Activated CD4-positive, alpha-beta T cell treated with anti-CD3 and anti-CD28 coated beads, Interleukin-2, amount 10 ng/mL, durations not matched to agents 7 days and 5 days (primary cell): ENCODE data around the gene ADCK1. TPM values are rescaled to one million over a fixed set of nuclear protein-coding genes. Genes with fewer than 3 reads are reported as not detected.

Experiments
- CTCF ChIA-PET: fragments of 350-600 bp; sonication (Branson Sonifier 250); formaldehyde crosslinking; loops from one replicate; lab custom pipeline; 2021; ENCODE audit warnings: antibody characterized with exemption; lab: Charles Lee
- POLR2A ChIA-PET: fragments of 350-600 bp; sonication (Branson Sonifier 250); formaldehyde crosslinking; loops from one replicate; lab custom pipeline; 2021; ENCODE audit warnings: antibody characterized with exemption; lab: Charles Lee
- DNase-seq: peaks from one replicate; pipeline ENCODE4 v3.0.0-alpha.2; 2020
- H3K27ac Mint-ChIP-seq: one replicate; pipeline ENCODE4 v1.8.0; 2021; ENCODE audit warnings: mild to moderate bottlenecking, moderate library complexity, mixed read lengths
- H3K27me3 Mint-ChIP-seq: one replicate; pipeline ENCODE4 v1.8.0; 2021; ENCODE audit warnings: mixed read lengths
- H3K36me3 Mint-ChIP-seq: one replicate; pipeline ENCODE4 v1.8.0; 2021; ENCODE audit warnings: low read depth, mixed read lengths
- H3K4me1 Mint-ChIP-seq: one replicate; pipeline ENCODE4 v1.8.0; 2021; ENCODE audit warnings: mixed read lengths
- H3K4me3 Mint-ChIP-seq: one replicate; pipeline ENCODE4 v1.8.0; 2021; ENCODE audit warnings: mild to moderate bottlenecking, moderate library complexity, mixed read lengths
- H3K9me3 Mint-ChIP-seq: one replicate; pipeline ENCODE4 v1.8.0; 2021; ENCODE audit warnings: mixed read lengths
- total RNA-seq, 2 experiments: library from RNA; stranded (reverse); gene quantifications; one replicate each; pipeline ENCODE4 v1.2.3, GENCODE V29; 2021

ADCK1 gene
- total RNA-seq, 2 experiments from 2014 or later, result 6.7 to 7.7 TPM

DNA sequence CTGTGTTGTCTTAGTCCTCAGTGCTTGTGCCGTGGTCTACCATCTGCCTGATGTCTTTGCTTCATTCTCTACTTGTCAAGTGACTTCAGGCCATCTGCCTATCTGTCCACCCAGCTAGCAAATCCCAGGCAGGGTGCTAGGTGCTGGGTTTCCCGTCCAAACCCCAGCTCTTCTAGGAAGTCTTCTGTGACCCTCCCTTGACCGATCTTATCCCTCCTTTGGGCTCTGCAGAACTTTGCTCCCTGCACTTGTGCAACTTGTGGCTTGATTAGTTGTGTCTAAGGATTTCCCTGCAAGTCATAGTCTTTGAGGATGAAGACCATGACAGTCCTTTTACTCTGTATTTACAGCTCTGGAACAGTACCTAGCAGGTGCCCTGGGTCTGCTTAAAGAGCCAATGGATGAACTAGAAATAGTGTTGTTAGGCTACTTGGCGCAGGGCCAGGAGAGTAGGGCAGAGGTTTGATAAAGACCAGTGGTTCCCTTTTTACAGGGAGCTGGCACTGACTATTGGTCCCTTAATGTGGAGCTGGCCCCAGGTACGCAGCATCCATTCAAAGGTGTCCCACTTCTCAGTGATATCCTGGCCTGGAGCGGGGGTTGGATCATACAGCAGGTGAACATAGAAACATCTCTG lies 60.1 kb downstream of the ADCK1 start:
- no peak for DNase-seq
- Mint-ChIP-seq H3K9me3 (no peaks in the 10 kb centered on the region), H3K27ac (no peak overlapping the region), H3K36me3 (no peaks in the 10 kb centered on the region), H3K4me1 (peaks cover 2% of the 10 kb centered on the region), H3K4me3 (no peak overlapping the region), H3K27me3 (no peaks in the 10 kb centered on the region)
- POLR2A ChIA-PET, result no interaction called here
- CTCF ChIA-PET, result interaction anchor here (0.6 kb wide), 1 partner anchor 485 kb away, joined by 3 read pairs; no protein-coding TSS in a partner anchor

DNA sequence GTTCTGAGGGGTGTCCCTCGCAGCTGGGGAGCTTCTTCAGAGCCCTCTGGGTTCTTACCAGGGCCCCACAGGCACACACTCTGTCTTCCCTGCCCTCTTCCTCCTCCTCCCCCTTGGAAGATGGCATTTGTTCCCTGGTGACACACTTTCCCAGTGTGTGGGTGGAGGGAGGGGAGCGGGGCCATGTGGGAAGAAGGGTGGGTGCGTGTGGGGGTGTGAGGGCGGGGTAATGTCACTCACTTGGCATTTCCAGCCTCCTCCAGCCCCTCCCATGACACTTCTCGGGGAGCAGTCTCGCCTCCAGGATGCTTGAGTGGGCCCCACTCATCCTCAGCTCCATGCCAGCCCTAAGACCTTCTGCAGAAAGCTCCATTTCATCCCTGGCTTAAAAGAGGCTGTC lies 61.3 kb downstream of the ADCK1 start:
- DNase-seq, result no peak
- Mint-ChIP-seq H3K4me1 (peaks cover 2% of the 10 kb centered on the region), H3K4me3 (no peak overlapping the region), H3K27me3 (no peaks in the 10 kb centered on the region), H3K9me3 (no peaks in the 10 kb centered on the region), H3K27ac (peak overlapping the region; percentile 14), H3K36me3 (no peaks in the 10 kb centered on the region)
- CTCF ChIA-PET, result interaction anchor here (0.8 to 1.7 kb wide), 4 partner anchors 10 to 805 kb away, joined by 3 to 4 read pairs (median 3); no protein-coding TSS in a partner anchor
- POLR2A ChIA-PET, result no interaction called here

DNA sequence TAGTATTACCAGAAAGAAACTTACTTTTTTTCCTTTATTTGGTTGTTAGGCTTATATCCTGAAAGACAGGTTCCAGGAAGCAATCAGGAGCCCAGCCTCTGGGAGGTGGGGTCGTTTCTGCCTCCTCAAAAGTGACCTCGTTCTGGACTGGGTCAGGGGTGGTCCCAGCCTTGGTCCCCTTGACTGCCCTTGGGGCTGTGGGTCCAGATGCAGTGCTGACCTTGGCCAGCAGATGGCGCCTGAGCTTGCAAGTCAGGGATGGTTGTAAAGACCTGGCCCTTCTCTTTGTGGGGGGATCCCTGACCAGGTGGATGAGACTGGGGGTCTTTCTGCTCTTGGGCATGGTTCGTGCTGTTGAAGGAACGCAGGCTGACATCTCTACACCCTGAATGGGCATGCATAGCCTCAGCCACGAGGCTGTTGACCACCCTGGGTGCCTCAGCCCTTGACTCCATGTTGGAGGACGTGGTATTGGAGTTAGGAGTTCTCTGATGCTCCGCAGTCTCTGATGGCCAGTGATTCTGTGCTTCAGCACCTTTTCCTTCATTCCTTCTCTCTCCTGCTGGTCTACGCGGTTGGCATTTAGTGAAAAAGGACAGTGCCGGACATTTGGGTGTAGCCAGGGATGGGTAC lies 62.4 kb downstream of the ADCK1 start:
- Mint-ChIP-seq H3K4me1 (peaks cover 1% of the 10 kb centered on the region), H3K4me3 (no peak overlapping the region), H3K9me3 (no peaks in the 10 kb centered on the region), H3K27me3 (no peaks in the 10 kb centered on the region), H3K36me3 (no peaks in the 10 kb centered on the region), H3K27ac (no peak overlapping the region)
- ChIA-PET CTCF (interaction anchor here (0.6 to 1.7 kb wide), 6 partner anchors 9 to 39 kb away, joined by 3 to 4 read pairs (median 3); no protein-coding TSS in a partner anchor), POLR2A (no interaction called here)
- DNase-seq, result peak; percentile 79

DNA sequence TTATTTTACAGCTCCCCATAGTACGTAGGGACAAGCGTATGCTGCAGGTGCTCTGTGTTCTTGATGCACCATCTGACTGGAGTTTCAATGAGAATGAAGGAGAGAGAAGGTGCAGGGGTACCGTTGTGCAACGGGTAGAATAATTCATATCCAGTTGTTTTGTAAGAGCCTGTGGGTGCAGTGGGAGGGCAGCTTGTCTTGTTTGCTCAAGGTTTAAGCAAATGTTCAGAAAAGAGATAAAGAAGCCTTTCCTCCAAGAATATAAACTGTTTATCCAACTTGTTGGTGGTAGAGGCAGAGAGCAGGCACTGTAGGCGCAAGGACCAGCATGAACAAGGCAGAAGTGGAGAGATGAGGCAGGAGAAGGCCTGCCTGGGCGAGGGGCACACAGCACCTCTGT lies 64.2 kb downstream of the ADCK1 start:
- no peaks in the 10 kb centered on the region for H3K27me3 Mint-ChIP-seq
- no peak overlapping the region for H3K27ac Mint-ChIP-seq
- DNase-seq, result no peak
- ChIA-PET CTCF (interaction anchor here (0.8 kb wide), 1 partner anchor 11 kb away, joined by 4 read pairs; no protein-coding TSS in a partner anchor), POLR2A (no interaction called here)
- H3K36me3 Mint-ChIP-seq, result no peaks in the 10 kb centered on the region
- no peaks in the 10 kb centered on the region for H3K9me3 Mint-ChIP-seq
- no peak overlapping the region for H3K4me3 Mint-ChIP-seq
- no peaks in the 10 kb centered on the region for H3K4me1 Mint-ChIP-seq

DNA sequence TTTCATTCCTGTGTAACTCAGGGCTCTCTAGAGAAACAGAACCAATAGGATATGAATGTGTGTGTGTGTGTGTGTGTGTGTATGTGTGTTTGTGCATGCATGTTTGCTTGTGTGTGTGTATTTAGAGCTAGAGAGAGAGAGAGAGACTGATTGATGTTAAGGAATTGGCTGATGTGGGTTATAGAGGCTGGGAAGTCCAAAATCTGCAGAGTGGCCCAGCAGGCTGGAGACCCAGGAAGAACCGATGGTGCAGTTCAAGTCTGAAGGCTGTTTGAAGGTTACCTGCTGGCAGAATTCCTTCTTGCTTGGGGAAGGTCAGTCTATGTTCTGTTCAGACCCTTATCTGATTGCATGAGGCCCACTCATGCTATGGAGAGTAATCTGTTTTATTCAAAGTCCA lies 64.7 kb downstream of the ADCK1 start:
- H3K9me3 Mint-ChIP-seq, result no peaks in the 10 kb centered on the region
- no peaks in the 10 kb centered on the region for H3K36me3 Mint-ChIP-seq
- no peak overlapping the region for H3K4me3 Mint-ChIP-seq
- H3K27me3 Mint-ChIP-seq, result no peaks in the 10 kb centered on the region
- CTCF ChIA-PET, result no interaction called here
- H3K27ac Mint-ChIP-seq, result no peak overlapping the region
- DNase-seq, result no peak
- H3K4me1 Mint-ChIP-seq, result no peaks in the 10 kb centered on the region
- POLR2A ChIA-PET, result no interaction called here

DNA sequence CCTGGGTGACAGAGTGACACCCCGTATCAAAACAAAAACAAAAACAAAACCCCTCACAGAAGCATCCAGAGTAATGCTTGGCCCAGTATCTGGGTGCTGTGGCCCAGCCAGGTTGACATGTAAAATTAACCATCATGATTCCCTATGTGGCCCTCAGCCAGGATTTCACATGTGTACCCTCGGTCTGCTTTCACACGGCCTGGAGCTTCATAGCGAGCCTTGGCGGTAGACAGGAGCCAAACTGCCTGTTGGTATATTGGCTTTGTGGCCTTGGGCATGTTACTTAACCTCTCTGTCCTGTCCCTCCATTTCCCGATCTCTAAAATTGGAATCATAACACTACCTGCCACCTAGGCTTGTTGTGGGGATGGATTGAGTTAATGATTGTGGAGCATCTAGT lies 65.5 kb downstream of the ADCK1 start:
- H3K27me3 Mint-ChIP-seq, result no peaks in the 10 kb centered on the region
- no peaks in the 10 kb centered on the region for H3K36me3 Mint-ChIP-seq
- H3K27ac Mint-ChIP-seq, result no peak overlapping the region
- H3K9me3 Mint-ChIP-seq, result no peaks in the 10 kb centered on the region
- H3K4me3 Mint-ChIP-seq, result no peak overlapping the region
- DNase-seq, result no peak
- ChIA-PET POLR2A (no interaction called here), CTCF (interaction anchor here (1.1 to 1.5 kb wide), 2 partner anchors 14 to 16 kb away, joined by 3 to 5 read pairs; no protein-coding TSS in a partner anchor)
- H3K4me1 Mint-ChIP-seq, result no peaks in the 10 kb centered on the region

DNA sequence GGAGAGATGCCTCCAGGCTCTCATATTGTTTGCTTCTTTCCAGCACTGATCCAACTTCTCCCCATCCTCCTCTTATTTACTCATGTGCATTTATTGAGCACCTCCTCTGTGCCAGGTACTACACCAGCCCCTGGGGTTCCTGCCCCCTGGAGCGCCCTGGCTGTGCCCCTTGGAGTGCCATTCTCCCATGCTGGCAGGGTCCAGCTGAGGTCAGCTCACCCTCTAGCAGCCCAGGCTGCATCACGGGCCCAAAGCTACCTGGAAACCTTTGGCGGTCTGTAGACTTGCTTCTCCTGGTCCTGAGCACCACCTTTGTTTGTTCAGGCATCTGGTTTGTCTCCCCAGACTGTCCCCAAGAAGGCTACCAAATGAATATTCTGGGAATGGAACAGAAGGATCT lies 67.0 kb downstream of the ADCK1 start:
- Mint-ChIP-seq H3K27ac (no peak overlapping the region), H3K4me3 (no peak overlapping the region), H3K9me3 (no peaks in the 10 kb centered on the region), H3K36me3 (no peaks in the 10 kb centered on the region), H3K27me3 (no peaks in the 10 kb centered on the region), H3K4me1 (no peaks in the 10 kb centered on the region)
- DNase-seq, result no peak
- ChIA-PET CTCF (interaction anchor here (1.5 kb wide), 1 partner anchor 13 kb away, joined by 5 read pairs; no protein-coding TSS in a partner anchor), POLR2A (no interaction called here)

DNA sequence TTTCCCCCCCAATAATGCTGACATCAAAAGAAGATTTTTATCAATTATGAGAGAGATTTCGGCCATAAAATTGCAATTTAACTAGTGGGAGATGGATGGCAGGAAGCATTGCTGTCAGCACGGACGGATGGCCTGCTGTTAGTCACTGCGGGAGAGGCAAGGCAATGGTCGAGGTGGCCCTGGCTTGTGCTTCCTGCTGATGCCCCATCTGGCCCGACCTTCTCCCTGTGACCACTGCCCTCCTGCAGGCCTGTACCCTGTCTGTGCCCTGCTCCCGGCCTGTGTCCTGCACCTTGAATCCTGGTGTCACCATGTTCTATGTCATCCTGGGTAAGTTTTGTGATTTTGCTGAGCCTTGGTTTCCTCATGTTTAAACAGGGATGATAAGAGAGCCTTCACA lies 67.6 kb downstream of the ADCK1 start:
- H3K4me3 Mint-ChIP-seq, result no peak overlapping the region
- no peaks in the 10 kb centered on the region for H3K4me1 Mint-ChIP-seq
- H3K9me3 Mint-ChIP-seq, result no peaks in the 10 kb centered on the region
- H3K27me3 Mint-ChIP-seq, result no peaks in the 10 kb centered on the region
- ChIA-PET CTCF (no interaction called here), POLR2A (no interaction called here)
- no peak for DNase-seq
- H3K27ac Mint-ChIP-seq, result no peak overlapping the region
- H3K36me3 Mint-ChIP-seq, result no peaks in the 10 kb centered on the region

DNA sequence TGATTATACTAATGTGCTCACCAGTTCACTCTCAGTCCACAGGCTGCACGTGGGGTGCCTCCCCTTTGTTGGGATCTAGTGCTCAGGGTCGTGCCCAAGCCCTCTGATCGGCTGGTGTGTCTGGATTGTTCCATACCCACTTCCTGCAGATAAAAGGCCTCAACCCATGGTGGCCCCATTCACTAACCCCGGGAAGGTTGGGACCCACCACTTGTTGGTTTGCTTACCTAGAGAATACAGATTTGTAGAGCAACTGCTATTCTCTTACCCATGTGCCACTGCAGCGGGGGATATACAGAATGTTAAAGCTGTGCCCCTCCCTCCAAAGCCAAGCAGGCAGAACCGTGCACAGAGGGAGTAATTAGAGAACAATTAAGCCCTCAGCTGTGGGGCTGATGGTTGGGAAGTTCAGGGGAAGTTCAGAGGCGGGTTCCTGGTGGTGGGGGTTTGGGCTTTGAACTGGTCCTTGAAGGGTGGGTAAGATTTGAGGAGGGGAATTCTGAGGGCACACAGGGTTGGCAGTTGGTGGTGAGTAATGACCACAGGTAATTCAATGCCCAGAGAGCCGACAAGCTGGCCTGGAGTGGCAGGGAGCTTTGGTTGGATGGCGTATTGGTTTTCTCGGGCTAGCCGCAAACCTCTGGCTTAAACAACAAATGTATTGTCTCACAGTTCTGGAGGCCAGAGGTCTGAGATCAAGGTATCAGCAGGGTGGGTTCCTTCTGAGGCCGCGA lies 68.8 kb downstream of the ADCK1 start:
- ChIA-PET CTCF (no interaction called here), POLR2A (no interaction called here)
- DNase-seq, result no peak
- Mint-ChIP-seq H3K27ac (no peak overlapping the region), H3K4me1 (no peaks in the 10 kb centered on the region), H3K4me3 (no peak overlapping the region), H3K9me3 (peaks cover 7% of the 10 kb centered on the region), H3K27me3 (no peaks in the 10 kb centered on the region), H3K36me3 (peaks cover 1% of the 10 kb centered on the region)

DNA sequence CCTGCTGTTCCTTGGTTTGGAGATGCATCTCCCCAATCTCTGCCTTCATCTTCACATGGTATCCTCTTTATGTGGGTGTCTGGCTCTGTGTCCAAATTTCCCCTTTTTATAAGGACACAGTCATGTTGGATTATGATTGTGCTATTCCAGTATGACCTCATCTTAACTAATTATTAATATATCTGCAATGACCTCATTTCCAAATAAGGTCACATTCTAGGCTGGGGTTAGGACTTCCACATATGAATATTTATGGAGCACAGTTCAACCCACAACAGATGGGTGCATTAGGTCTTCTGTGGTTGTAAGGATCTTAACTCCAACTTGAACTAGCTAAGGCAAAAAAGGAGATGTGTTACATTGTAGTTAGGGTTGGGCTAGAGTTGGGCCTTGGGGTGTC lies 69.4 kb downstream of the ADCK1 start:
- ChIA-PET POLR2A (no interaction called here), CTCF (no interaction called here)
- no peak for DNase-seq
- no peak overlapping the region for H3K4me3 Mint-ChIP-seq
- H3K36me3 Mint-ChIP-seq, result peaks cover 4% of the 10 kb centered on the region
- no peaks in the 10 kb centered on the region for H3K27me3 Mint-ChIP-seq
- no peaks in the 10 kb centered on the region for H3K4me1 Mint-ChIP-seq
- no peak overlapping the region for H3K27ac Mint-ChIP-seq
- peaks cover 12% of the 10 kb centered on the region for H3K9me3 Mint-ChIP-seq

DNA sequence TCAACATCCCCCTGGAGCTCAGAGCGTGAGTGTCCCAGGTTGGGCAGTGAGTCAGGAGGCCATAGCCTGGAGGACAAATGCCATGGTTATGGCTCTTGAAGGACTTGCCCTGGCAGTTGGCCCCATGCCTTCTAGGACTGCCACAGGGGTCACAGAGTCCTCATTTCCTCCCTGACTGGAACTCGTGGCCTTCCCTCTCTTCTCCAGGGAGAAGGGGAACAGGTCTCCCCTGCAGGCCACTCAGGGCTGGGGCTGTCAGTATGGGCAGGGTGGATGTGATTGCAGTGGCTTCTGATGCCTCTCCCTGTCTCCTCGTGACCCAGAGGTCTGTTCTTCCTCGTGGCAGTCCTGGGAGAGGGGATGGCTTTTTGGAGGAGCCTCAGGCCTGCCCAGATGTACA lies 70.7 kb downstream of the ADCK1 start:
- ChIA-PET POLR2A (no interaction called here), CTCF (no interaction called here)
- no peaks in the 10 kb centered on the region for H3K27me3 Mint-ChIP-seq
- H3K4me1 Mint-ChIP-seq, result no peaks in the 10 kb centered on the region
- peaks cover 4% of the 10 kb centered on the region for H3K36me3 Mint-ChIP-seq
- H3K4me3 Mint-ChIP-seq, result no peak overlapping the region
- DNase-seq, result no peak
- no peak overlapping the region for H3K27ac Mint-ChIP-seq
- H3K9me3 Mint-ChIP-seq, result peaks cover 16% of the 10 kb centered on the region

DNA sequence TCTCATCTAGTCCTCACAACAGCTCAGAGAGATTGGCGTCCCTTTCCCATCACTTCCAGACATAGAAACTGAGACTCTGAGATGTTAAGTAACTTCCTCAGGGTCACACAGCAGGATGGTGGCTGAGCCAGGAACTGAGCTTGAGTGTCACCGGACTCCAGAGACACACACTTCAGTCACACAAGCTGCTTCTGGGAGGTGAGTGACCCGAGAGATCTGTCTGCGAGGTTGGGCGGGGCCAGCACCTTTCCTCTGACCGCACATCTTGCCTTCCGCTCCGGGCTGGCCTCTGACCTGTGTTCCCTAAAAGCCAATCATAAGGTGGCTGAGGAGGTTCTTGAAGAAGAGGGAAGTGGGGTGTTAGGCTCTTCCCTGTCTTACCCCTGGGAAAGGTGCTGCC lies 72.2 kb downstream of the ADCK1 start:
- Mint-ChIP-seq H3K36me3 (peaks cover 4% of the 10 kb centered on the region), H3K27me3 (no peaks in the 10 kb centered on the region), H3K4me1 (no peaks in the 10 kb centered on the region), H3K4me3 (no peak overlapping the region), H3K27ac (no peak overlapping the region), H3K9me3 (peaks cover 16% of the 10 kb centered on the region)
- ChIA-PET CTCF (interaction anchor here (1.9 kb wide), 1 partner anchor 10 kb away, joined by 4 read pairs; no protein-coding TSS in a partner anchor), POLR2A (no interaction called here)
- no peak for DNase-seq

DNA sequence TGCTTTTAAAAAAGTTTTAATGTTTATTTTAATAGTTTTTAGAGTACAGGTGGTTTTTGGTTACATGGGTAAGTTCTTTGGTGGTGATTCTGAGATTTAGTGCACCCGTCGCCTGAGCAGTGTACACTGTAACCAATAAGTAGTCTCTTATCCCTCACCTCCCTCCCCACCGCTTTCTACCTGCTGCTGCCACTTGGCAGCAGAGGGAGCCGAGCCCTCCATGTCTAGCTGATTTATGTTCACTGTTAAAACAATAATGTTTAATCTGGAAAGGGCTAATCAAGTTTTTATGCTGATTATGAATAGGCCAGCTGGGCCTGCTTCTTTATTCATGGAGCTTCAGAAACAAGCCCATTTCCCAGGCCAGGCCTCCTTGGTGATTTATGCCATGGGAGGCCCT lies 73.1 kb downstream of the ADCK1 start:
- Mint-ChIP-seq H3K9me3 (peaks cover 16% of the 10 kb centered on the region), H3K4me3 (no peak overlapping the region), H3K27ac (no peak overlapping the region), H3K4me1 (no peaks in the 10 kb centered on the region), H3K27me3 (no peaks in the 10 kb centered on the region), H3K36me3 (peaks cover 4% of the 10 kb centered on the region)
- ChIA-PET POLR2A (no interaction called here), CTCF (interaction anchor here (0.6 to 1.9 kb wide), 2 partner anchors 11 to 1077 kb away, joined by 3 to 4 read pairs; no protein-coding TSS in a partner anchor)
- no peak for DNase-seq
